Measurements from ENCODE around the gene BDNF. TPM values are rescaled to one million over a fixed set of nuclear protein-coding genes. Genes with fewer than 3 reads are reported as not detected.

Gene BDNF
- total and polyA plus RNA-seq, 2 of the 8 experiments (the other 6 are each of a cell fraction or from before 2014, with no cell fraction given), result 2.4 to 5.4 TPM

DNA sequence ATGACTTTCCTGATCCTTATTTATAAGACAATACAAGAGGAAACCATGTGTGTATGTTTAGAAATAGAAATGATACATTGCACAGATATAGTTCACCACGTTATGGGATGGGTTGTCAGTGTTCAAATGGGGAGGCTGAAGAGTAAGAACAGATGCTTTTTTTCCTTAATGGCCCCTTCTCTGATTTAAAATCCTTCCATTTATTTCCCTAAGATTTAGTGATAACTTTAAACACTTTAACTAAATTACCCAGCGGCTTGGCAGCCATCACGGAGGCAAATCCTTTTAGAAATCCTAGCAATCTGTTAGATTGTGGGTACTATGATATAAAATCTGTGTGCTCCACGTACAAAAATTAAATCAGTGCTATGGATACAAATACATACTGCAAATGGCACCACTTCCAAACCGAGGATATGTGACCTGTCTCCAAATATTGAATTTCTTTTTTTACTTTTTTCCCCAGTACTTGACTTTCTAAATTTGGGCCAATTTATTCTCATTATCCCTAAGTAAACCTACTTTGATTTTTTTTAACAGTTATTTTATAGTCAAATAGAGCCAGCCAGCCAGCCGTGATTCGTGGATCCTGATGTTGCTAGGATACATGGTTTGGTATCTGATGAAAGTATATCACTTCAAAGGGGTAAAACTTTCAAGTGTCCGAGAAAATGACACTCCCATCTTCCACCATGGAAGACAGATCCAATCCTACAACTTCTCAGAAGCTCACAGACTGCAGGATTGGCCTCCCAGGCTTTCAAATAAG is 46.1 kb downstream of the BDNF start:
- DNase-seq (ENCODE audit: low read depth in 1 of 2, low spot score in 2 of 2) (no peak), FAIRE-seq (no peak)
- no peak overlapping the region for H4K91ac ChIP-seq (replicated peaks; ENCODE audit: insufficient read length, low read length)
- H2BK5ac ChIP-seq (ENCODE audit: low read depth, low read length), result no peak overlapping the region
- TF ChIP-seq SIRT6 (IDR thresholded peaks at IDR 0.05; ENCODE audit: low read length) (no peak), TBP (IDR thresholded peaks at IDR 0.05; ENCODE audit: low read depth, low read length) (no peak), TAF7 (optimal IDR thresholded peaks at IDR 0.05; ENCODE audit: borderline replicate concordance, low read depth, low read length) (no peak), FOSL1 (IDR thresholded peaks at IDR 0.05; ENCODE audit: insufficient read depth, low read depth, low read length) (no peak), CREB1 (IDR thresholded peaks at IDR 0.05) (no peak), JUN (IDR thresholded peaks at IDR 0.05; ENCODE audit: low read depth, low read length) (no peak)
- no peak overlapping the region for H2BK20ac ChIP-seq (ENCODE audit: low read length)
- H3K23me2 ChIP-seq (ENCODE audit: low read depth, low read length), result no peaks in the 10 kb centered on the region
- no peak overlapping the region for H2BK15ac ChIP-seq (ENCODE audit: low read length)
- H2AFZ ChIP-seq (ENCODE audit: low read length), result no peak overlapping the region
- H4K20me1 ChIP-seq (replicated peaks in 1 of 2; ENCODE audit: control insufficient read depth in 1 of 2, insufficient read depth in 2 of 2, low read length in 2 of 2), result no peaks in the 10 kb centered on the region
- no peaks in the 10 kb centered on the region for H3K27me3 ChIP-seq (replicated peaks in 1 of 4; ENCODE audit: control insufficient read depth in 3 of 4, extremely low read depth in 1 of 4, insufficient read depth in 3 of 4, low read length in 3 of 4)
- H3K4me3 ChIP-seq (ENCODE audit: extremely low read depth in 1 of 4, insufficient read depth in 2 of 4, low read depth in 3 of 4, low read length in 4 of 4), result no peak overlapping the region
- H3K27ac ChIP-seq (ENCODE audit: low read depth, low read length), result no peak overlapping the region
- no peaks in the 10 kb centered on the region for H3K79me2 ChIP-seq (ENCODE audit: control insufficient read depth in 1 of 2, insufficient read depth in 2 of 2, low read length in 2 of 2)
- H3K4me2 ChIP-seq (ENCODE audit: insufficient read depth in 1 of 2, low read depth in 2 of 2, low read length in 2 of 2), result no peak overlapping the region
- no peak overlapping the region for H4K5ac ChIP-seq (ENCODE audit: insufficient read length, low read depth, low read length)
- ChIA-PET CTCF (ENCODE audit: partially characterized antibody) (no interaction called here), POLR2A (ENCODE audit: partially characterized antibody) (interaction anchor here (1.7 kb wide), 1 partner anchor 27 kb away, joined by 5 read pairs; no protein-coding TSS in a partner anchor)
- no peaks in the 10 kb centered on the region for H3K9me3 ChIP-seq (ENCODE audit: insufficient read depth in 2 of 2, low read depth in 1 of 2, low read length in 1 of 2)
- H3K14ac ChIP-seq (ENCODE audit: insufficient read length), result no peak overlapping the region
- H3K36me3 ChIP-seq (ENCODE audit: control insufficient read depth in 2 of 4, insufficient read depth in 4 of 4, low read length in 3 of 4), result peaks cover 2 to 6% (median 4%) of the 10 kb centered on the region in 4 experiments; a peak in 3 of 8 replicates
- no peak overlapping the region for H3K4ac ChIP-seq (replicated peaks; ENCODE audit: insufficient read length, low read depth, low read length)
- no peaks in the 10 kb centered on the region for H3K79me1 ChIP-seq (ENCODE audit: low read depth, low read length)
- H3K23ac ChIP-seq (ENCODE audit: insufficient read length), result no peak overlapping the region
- H3K18ac ChIP-seq (ENCODE audit: extremely low read depth, low read length), result no peak overlapping the region
- H2AK5ac ChIP-seq (ENCODE audit: low read depth, low read length), result no peak overlapping the region
- H3K4me1 ChIP-seq (replicated peaks in 1 of 4; ENCODE audit: control insufficient read depth in 3 of 4, insufficient read depth in 4 of 4, low read length in 3 of 4), result peaks cover 0 to 10% (median 2%) of the 10 kb centered on the region in 4 experiments; a peak in 3 of 7 replicates
- H2BK120ac ChIP-seq (replicated peaks; ENCODE audit: low read depth, low read length), result no peak overlapping the region
- no peak overlapping the region for H4K8ac ChIP-seq (ENCODE audit: extremely low read depth, insufficient read depth, low read length)
- H3K56ac ChIP-seq (replicated peaks; ENCODE audit: insufficient read length, low read depth, low read length), result no peak overlapping the region
- H2BK12ac ChIP-seq (ENCODE audit: low read depth, low read length), result no peak overlapping the region
- 90% methylated on average over 8 of the region's 8 CpGs; no CpG with 5 or more reads in 1 of the 2 experiments for WGBS, 2 experiments (ENCODE audit: extremely low coverage in 1 of 2, insufficient coverage in 1 of 2, insufficient read length in 1 of 2, insufficient replicate concordance in 2 of 2, low coverage in 1 of 2, low lambda C conversion rate in 2 of 2, missing lambda C conversion rate in 1 of 2)
- H3K9ac ChIP-seq (replicated peaks in 1 of 4; ENCODE audit: extremely low read depth in 1 of 4, low read depth in 3 of 4, low read length in 3 of 4), result no peak overlapping the region
